Activated CD8-positive, alpha-beta T cell treated with anti-CD3 and anti-CD28 coated beads, Interleukin-2, amount 10 ng/mL, durations not matched to agents 7 days and 5 days (primary cell): Measurements from ENCODE around the gene CIAO3. TPM values are rescaled to one million over a fixed set of nuclear protein-coding genes. Genes with fewer than 3 reads are reported as not detected.
A peak's percentile ranks its signal among the peaks of the same experiment; 100 is the strongest.
"Not testable (repeated sequence)": the region's sequence is repeated elsewhere in the genome, so short reads cannot be mapped to it uniquely, and the experiment has no call there.

Source experiments
- ATAC-seq: fragments of 150-1000 bp; cut with Tn5 transposase; one replicate; pipeline ENCODE4 v1.10.0; 2021; ENCODE audit warnings: moderate library complexity
- CTCF ChIA-PET: fragments of 350-600 bp; sonication (Branson Sonifier 250); formaldehyde crosslinking; loops from one replicate; lab custom pipeline; 2021; ENCODE audit warnings: antibody characterized with exemption; lab: Charles Lee
- POLR2A ChIA-PET: fragments of 350-600 bp; sonication (Branson Sonifier 250); formaldehyde crosslinking; loops from one replicate; lab custom pipeline; 2021; ENCODE audit warnings: antibody characterized with exemption; lab: Charles Lee
- DNase-seq: peaks from one replicate; pipeline ENCODE4 v3.0.0-alpha.2; 2020
- H3K27ac Mint-ChIP-seq: one replicate; pipeline ENCODE4 v1.8.0; 2021; ENCODE audit warnings: mild to moderate bottlenecking, mixed read lengths
- H3K27me3 Mint-ChIP-seq: one replicate; pipeline ENCODE4 v1.8.0; 2021; ENCODE audit warnings: low read depth, mixed read lengths
- H3K36me3 Mint-ChIP-seq: one replicate; pipeline ENCODE4 v1.8.0; 2021; ENCODE audit warnings: low read depth, mixed read lengths
- H3K4me1 Mint-ChIP-seq: one replicate; pipeline ENCODE4 v1.8.0; 2021; ENCODE audit warnings: low read depth, mixed read lengths
- H3K4me3 Mint-ChIP-seq: one replicate; pipeline ENCODE4 v1.8.0; 2021; ENCODE audit warnings: mild to moderate bottlenecking, mixed read lengths
- H3K9me3 Mint-ChIP-seq: one replicate; pipeline ENCODE4 v1.8.0; 2022; ENCODE audit warnings: mixed read lengths; ENCODE audit not compliant: insufficient read depth
- total RNA-seq, 2 experiments: library from RNA; stranded (reverse); gene quantifications; one replicate each; pipeline ENCODE4 v1.2.3, GENCODE V29; 2021

CIAO3 gene
- total RNA-seq, 2 experiments from 2014 or later, result 24.9 to 32.4 TPM

DNA sequence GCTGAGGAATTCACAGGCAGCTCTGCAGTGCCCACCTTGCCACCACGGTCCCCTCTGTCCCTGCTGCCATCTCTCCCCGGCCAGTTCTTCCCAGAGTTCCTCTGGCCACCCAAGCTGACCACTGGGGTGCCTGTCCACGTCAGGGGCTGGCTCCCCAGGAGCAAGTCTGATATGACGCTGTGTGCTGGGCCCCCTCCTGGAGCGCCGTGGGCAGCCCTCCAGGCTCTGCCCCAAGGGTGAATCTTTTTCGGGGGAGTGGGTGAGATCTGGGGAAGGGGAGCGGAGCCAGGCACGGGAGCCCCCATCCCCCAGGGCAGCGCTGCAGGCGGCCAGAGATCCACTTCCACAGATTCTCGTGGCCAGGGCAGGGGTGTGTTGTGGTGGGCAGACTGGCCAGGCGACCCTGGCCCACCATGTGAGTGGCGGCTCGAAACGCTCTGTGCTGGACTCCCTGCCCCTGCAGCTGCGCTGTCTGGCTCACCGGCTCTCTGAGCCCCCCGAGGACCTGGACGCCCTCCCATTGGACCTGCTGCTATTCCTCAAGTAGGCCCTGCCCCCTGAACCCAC, 23.5 kb upstream of the CIAO3 start:
- H3K9me3 Mint-ChIP-seq, result no peaks in the 10 kb centered on the region
- no peaks in the 10 kb centered on the region for H3K4me1 Mint-ChIP-seq
- no peak overlapping the region for H3K4me3 Mint-ChIP-seq
- H3K36me3 Mint-ChIP-seq, result no peaks in the 10 kb centered on the region
- no peaks in the 10 kb centered on the region for H3K27me3 Mint-ChIP-seq
- ATAC-seq, result no peak
- POLR2A ChIA-PET, result no interaction called here
- no peak for DNase-seq
- CTCF ChIA-PET, result no interaction called here
- no peak overlapping the region for H3K27ac Mint-ChIP-seq

DNA sequence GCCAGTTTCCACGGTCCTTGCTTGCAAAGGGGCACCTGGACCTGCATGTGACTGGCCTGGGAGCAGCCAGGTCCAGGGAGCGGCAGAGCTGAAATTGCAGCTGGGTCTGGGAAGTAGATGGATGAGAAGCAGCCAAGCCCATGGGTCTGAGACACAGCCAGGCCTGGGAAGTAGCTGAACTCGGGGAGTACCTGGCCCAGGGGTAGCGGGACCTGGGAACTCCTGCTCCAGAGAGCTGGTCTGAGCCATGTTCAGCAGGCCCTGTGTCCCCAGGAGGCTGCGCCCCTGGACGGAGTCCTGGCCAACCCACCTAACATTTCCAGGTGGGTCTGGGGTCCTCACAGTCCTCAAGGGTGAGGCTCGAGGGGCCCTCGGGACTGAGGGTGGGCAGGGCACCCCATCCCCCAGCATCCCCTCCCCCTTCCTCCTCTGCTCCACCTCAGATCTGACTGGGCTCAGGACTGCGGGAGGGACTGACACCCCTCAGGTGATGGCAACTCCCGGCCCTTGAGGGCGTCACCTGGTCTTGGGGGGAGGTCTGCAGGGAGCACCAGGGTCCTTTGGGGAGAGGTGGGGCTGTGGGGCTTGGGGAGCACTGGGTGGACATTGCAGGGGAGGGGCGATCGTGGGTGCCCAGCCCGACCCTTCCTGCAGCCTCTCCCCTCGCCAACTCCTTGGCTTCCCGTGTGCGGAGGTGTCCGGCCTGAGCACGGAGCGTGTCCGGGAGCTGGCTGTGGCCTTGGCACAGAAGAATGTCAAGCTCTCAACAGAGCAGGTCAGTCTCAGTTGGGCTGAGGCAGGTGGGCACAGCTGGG, 22.8 kb upstream of the CIAO3 start:
- ATAC-seq (peak; percentile 17), DNase-seq (no peak)
- Mint-ChIP-seq H3K9me3 (no peaks in the 10 kb centered on the region), H3K36me3 (no peaks in the 10 kb centered on the region), H3K27me3 (no peaks in the 10 kb centered on the region), H3K27ac (no peak overlapping the region), H3K4me1 (no peaks in the 10 kb centered on the region), H3K4me3 (no peak overlapping the region)
- POLR2A ChIA-PET, result no interaction called here
- CTCF ChIA-PET, result no interaction called here

DNA sequence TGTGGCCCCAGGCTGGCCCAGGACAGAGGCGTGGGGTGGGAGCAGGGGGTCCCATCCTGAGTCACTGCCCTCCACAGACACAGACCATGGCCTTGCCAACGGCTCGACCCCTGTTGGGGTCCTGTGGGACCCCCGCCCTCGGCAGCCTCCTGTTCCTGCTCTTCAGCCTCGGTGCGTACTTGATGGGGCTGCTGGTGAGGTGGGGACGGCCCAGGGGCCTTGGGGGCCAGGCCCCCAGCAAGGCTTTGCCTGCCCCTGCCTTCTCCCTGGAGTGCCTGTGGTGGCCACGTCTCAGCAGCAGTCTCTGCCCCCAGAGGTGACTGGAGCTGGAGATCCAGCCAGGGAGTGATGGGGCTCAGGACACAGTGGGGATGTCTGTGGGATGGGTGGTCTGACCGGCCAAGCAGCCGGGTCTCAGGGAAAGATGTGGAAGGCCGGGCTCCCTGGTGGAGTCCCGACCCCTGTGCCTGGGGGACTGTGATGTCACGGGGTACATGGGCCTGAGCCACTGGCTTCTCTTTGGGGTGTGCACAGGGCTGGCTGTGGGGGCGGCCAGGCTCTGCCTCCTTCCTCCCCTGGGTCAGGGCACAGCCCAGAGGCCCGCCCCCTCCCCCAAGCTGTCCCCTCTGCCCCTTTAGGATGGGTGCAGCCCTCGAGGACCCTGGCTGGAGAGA, 21.9 kb upstream of the CIAO3 start:
- ChIA-PET CTCF (no interaction called here), POLR2A (no interaction called here)
- Mint-ChIP-seq H3K4me1 (peaks cover 2% of the 10 kb centered on the region), H3K27me3 (peaks cover 1% of the 10 kb centered on the region), H3K4me3 (no peak overlapping the region), H3K9me3 (no peaks in the 10 kb centered on the region), H3K36me3 (no peaks in the 10 kb centered on the region), H3K27ac (no peak overlapping the region)
- ATAC-seq, result no peak
- no peak for DNase-seq

DNA sequence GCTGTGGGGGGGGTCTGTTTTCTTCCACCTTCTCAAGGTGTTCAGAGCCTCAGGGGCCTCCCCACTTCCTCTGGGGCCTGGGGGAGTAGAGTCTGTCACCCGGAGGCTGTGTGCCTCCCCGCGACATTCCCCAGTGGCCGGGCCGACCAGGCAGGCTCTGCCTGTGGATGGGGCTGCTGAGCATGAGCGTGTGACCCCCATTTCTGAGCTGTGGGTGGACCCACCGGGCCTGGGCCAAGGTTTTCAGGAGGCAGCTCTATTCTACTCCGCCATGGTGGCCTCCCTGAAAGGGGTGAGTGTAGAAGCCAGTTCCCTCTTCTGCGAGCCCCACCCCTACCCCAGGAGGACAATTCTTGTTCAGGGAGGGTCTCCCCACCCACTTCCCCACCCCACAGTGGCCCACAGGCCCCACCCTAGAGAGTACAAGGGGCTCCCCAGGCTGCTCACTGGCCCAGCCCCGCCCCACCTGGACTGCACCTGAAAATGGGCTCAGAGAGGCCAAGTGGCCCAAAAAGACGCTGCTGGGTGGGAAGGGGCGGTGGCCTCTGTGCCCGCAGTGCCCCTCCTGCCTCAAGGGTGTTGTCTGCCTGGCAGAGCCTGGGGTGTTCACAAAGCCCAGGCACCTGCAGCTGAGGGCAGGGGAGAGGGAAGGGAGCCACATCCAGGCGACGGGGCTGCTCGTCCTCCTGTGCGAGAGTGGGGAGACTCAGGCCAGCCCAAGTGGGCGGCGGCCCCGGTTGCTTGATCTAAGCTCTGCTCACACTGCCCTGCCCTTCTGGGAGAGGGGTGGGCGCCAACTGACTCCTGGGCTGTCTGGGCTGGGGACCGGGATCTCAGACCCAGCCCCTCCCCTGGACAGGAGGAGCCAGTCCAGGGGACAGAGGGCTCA, 21.1 kb upstream of the CIAO3 start:
- no peak for DNase-seq
- ATAC-seq, result no peak
- peaks cover 4% of the 10 kb centered on the region for H3K27me3 Mint-ChIP-seq
- H3K27ac Mint-ChIP-seq, result no peak overlapping the region
- POLR2A ChIA-PET, result no interaction called here
- CTCF ChIA-PET, result no interaction called here
- no peaks in the 10 kb centered on the region for H3K36me3 Mint-ChIP-seq
- no peaks in the 10 kb centered on the region for H3K9me3 Mint-ChIP-seq
- H3K4me3 Mint-ChIP-seq, result no peak overlapping the region
- peaks cover 5% of the 10 kb centered on the region for H3K4me1 Mint-ChIP-seq

DNA sequence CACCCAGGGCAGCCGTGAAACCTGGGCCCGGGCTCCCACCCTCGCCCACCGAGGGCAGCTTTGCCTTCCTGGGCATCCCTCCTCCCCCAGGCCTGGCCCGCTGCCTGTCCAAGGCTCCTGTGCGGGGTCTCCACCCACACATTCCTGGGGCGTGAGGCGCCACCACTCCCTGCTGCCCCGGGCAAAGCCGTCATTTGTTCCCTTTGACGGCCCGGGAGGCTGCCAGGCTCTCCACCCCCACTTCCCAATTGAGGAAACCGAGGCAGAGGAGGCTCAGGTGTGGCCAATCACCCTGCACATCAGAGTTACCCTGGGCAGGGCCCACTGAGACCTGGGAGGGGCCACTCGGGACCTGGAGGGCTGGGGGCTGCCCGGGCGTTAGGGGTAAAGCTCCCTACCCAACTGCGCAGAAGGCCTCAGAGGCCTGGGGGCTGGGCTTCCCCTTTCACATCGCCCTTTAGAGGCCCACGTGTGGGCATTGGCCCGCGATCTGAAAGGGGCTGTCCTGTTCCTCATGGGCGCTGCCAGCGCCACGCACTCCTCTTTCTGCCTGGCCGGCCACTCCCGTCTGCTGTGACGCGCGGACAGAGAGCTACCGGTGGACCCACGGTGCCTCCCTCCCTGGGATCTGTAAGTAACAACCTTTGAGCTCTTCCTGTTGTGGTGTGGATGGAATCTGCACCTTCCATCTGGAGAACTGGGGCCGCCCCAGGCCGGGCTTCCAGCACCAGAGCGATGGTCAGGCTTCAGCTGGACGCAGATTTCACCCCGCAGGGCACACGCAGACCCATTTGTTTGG, 19.9 kb upstream of the CIAO3 start, which contains the start of gene MSLN:
Gene MSLN, plus strand, starts transcription at position 190 of the 799 bp plus-strand sequence. CDS start 1,947 bp downstream, outside the sequence.
- no peak within 1 kb of the TSS for H3K27ac Mint-ChIP-seq
- H3K27me3 Mint-ChIP-seq, result peaks cover 4% of the 10 kb centered on the region
- ChIA-PET POLR2A (no interaction called here), CTCF (no interaction called here)
- no peaks in the 10 kb centered on the region for H3K9me3 Mint-ChIP-seq
- no peaks in the 10 kb centered on the region for H3K36me3 Mint-ChIP-seq
- H3K4me1 Mint-ChIP-seq, result peaks cover 5% of the 10 kb centered on the region
- DNase-seq, result no peak
- ATAC-seq, result no peak
- H3K4me3 Mint-ChIP-seq, result no peak within 1 kb of the TSS

DNA sequence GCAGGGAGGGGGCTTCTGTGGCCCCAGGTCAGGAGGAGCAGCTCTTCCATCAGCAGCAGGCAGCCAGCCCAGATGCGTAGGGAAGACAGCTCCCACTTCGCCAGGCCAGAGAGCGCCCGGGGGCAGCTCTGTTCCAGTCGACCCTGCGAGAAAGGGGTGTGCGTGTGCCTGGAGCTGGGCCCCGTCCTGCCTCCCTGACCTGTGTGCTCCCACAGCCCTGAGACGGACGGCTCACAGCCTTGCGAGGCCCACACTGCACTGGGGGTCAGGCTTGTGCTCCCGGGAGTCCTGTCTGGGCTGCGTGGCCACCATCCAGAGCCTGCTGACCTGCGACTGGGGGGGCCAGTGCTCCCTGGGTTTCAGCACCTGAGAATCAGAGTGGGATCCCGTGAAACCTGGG, 19.3 kb upstream of the CIAO3 start:
- no peak overlapping the region for H3K4me3 Mint-ChIP-seq
- H3K9me3 Mint-ChIP-seq, result no peaks in the 10 kb centered on the region
- H3K27me3 Mint-ChIP-seq, result peaks cover 4% of the 10 kb centered on the region
- ATAC-seq (no peak), DNase-seq (no peak)
- H3K36me3 Mint-ChIP-seq, result no peaks in the 10 kb centered on the region
- ChIA-PET POLR2A (no interaction called here), CTCF (no interaction called here)
- no peak overlapping the region for H3K27ac Mint-ChIP-seq
- H3K4me1 Mint-ChIP-seq, result peaks cover 5% of the 10 kb centered on the region

DNA sequence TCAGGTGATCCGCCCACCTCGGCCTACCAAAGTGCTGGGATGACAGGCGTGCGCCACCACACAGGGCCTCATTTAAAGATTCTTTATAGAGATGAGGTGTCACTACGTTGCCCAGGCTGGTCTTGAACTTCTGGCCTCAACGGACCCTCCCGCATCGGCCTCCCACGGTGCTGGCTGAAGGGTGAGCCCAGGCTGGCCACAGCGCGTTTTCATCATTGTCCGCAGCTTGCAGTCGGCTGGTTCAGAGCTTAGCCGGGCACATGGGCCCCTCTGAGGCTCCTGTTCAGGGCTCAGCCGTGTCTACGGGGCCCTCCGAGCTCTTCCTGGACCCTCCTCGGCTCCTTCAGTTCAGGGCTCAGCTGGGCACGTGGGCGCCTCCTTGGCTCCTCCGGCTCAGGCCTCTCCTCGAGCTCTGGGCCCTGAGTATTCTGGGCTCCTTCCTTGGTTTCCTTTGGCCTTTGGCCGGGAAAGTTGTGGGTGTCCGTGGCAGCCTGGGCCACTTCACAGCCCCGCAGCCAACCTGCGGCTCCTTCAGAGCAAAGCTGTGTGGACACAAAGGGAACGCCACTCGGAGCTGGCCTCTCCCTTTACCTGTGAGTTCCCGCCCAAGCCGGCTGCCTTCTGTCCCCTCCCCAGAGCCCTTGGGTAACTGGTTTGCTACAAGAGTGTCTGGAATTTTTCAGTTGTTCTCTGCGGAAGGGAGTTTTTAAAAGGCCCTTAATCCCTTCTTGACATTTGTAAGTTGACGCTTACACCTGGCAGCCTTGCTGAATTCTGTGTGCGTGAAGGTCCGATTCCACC, 18.5 kb upstream of the CIAO3 start:
- Mint-ChIP-seq H3K36me3 (no peaks in the 10 kb centered on the region), H3K4me1 (peaks cover 7% of the 10 kb centered on the region), H3K9me3 (no peaks in the 10 kb centered on the region), H3K27me3 (peaks cover 4% of the 10 kb centered on the region), H3K4me3 (no peak overlapping the region), H3K27ac (no peak overlapping the region)
- ChIA-PET POLR2A (no interaction called here), CTCF (no interaction called here)
- ATAC-seq (no peak), DNase-seq (no peak)

DNA sequence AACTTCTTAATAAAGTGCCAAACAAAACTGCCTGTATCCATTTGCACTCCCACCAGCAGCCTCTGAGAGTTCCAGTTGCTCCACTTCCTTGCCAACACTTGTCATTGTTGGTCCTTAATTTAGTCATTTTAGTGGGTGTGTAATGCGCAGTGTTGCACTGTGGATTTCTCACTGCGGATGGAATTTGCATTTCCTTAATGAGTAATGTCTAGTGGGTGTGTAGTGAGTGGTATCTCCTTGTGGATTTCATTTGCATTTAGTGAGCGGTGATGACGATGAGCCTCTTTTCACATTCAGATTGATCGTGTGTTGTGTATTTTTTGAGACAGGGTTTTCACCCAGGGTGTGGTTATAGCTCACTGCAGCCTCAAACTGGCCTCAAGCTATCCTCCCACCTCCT, 15.6 kb upstream of the CIAO3 start:
- ChIA-PET CTCF (interaction anchor here (0.8 to 1.5 kb wide), 2 partner anchors 13 to 40 kb away, joined by 3 read pairs; no protein-coding TSS in a partner anchor), POLR2A (no interaction called here)
- Mint-ChIP-seq H3K4me1 (peaks cover 7% of the 10 kb centered on the region), H3K27ac (no peak overlapping the region), H3K27me3 (peaks cover 6% of the 10 kb centered on the region), H3K36me3 (no peaks in the 10 kb centered on the region), H3K9me3 (no peaks in the 10 kb centered on the region), H3K4me3 (no peak overlapping the region)
- DNase-seq (no peak), ATAC-seq (no peak)

DNA sequence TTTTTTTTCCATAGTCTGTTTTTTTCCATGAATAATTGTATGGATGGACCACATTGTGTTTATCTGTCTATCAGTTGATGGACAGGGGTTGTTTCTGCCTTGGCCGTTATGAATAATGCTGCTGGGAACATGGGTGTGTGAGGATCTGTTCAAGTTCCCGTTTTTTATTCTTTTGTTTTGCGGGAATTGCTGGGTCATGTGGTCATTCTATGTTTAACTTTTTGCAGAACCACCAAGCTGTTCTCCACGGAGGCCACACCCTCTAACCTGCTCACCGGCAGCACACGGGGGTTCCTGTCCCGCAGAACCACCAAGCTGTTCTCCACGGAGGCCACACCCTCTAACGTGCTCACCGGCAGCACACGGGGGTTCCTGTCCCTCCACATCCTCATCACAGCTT, 13.9 kb upstream of the CIAO3 start:
- ChIA-PET POLR2A (no interaction called here), CTCF (no interaction called here)
- no peaks in the 10 kb centered on the region for H3K36me3 Mint-ChIP-seq
- DNase-seq (no peak), ATAC-seq (no peak)
- peaks cover 6% of the 10 kb centered on the region for H3K27me3 Mint-ChIP-seq
- H3K9me3 Mint-ChIP-seq, result no peaks in the 10 kb centered on the region
- no peak overlapping the region for H3K27ac Mint-ChIP-seq
- peaks cover 7% of the 10 kb centered on the region for H3K4me1 Mint-ChIP-seq
- no peak overlapping the region for H3K4me3 Mint-ChIP-seq

DNA sequence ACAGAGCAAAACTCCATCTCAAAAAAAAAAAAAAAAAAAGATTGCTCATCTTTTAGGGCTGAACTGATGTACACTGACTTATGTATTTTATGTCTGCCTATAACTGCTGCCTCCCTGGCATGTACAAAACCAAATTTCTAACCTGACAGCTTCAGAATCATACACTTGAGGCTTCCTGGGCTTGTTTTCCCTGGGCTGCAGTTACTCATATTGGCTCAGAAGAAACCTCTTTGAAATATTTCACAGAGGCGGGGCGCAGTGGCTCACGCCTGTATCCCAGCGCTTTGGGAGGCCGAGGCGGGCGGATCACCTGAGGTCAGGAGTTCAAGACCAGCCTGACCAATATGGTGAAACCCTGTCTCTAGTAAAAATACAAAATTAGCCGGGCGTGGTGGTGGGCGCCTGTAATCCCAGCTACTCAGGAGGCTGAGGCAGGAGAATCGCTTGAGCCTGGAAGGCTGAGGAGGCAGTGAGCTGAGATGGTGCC, 13.4 kb upstream of the CIAO3 start:
- H3K27me3 Mint-ChIP-seq, CTCF ChIA-PET, H3K27ac Mint-ChIP-seq, H3K36me3 Mint-ChIP-seq, DNase-seq, H3K4me3 Mint-ChIP-seq, H3K4me1 Mint-ChIP-seq, H3K9me3 Mint-ChIP-seq, POLR2A ChIA-PET, ATAC-seq: not testable (repeated sequence)
